GM21528 (cell line): ENCODE results near the gene WSCD2.
"Not testable (repeated sequence)": the region's sequence is repeated elsewhere in the genome, so short reads cannot be mapped to it uniquely, and the experiment has no call there.

Experiments used
- ATAC-seq: cut with Tn5 transposase; IDR thresholded peaks from one replicate; pipeline ENCODE4 v1.9.1; 2021; ENCODE audit warnings: mild to moderate bottlenecking, moderate library complexity; ENCODE audit not compliant: unreplicated experiment, low FRiP score

The WSCD2 gene

GRCh38 chr12:108191086-108191485 is 62.0 kb downstream of the WSCD2 start:
- no peak for ATAC-seq

- no peak for ATAC-seq
These were observed 62.9 kb downstream of the WSCD2 start for GRCh38 chr12:108191938-108192337.

- ATAC-seq, result no peak
These were observed 64.4 kb downstream of the WSCD2 start for GRCh38 chr12:108193493-108193892.

GRCh38 chr12:108193917-108194316 is 64.8 kb downstream of the WSCD2 start:
- no peak for ATAC-seq

- ATAC-seq, result no peak
These were observed 65.5 kb downstream of the WSCD2 start for GRCh38 chr12:108194585-108194984.

- ATAC-seq, result no peak
These were observed 67.2 kb downstream of the WSCD2 start for GRCh38 chr12:108196319-108196718.

- ATAC-seq, result no peak
These were observed 67.8 kb downstream of the WSCD2 start for GRCh38 chr12:108196921-108197320.

- ATAC-seq, result no peak
These were observed 69.0 kb downstream of the WSCD2 start for GRCh38 chr12:108198043-108198442.

- no peak for ATAC-seq
These were observed 70.0 kb downstream of the WSCD2 start for GRCh38 chr12:108199106-108199505.

- ATAC-seq, result no peak
These were observed 72.7 kb downstream of the WSCD2 start for GRCh38 chr12:108201808-108202207.

- ATAC-seq, result no peak
These were observed 75.3 kb downstream of the WSCD2 start for GRCh38 chr12:108204117-108204987.

GRCh38 chr12:108205864-108206263 is 76.8 kb downstream of the WSCD2 start:
- no peak for ATAC-seq

- no peak for ATAC-seq
These were observed 79.0 kb downstream of the WSCD2 start for GRCh38 chr12:108207791-108208730.

GRCh38 chr12:108210001-108210400 is 80.9 kb downstream of the WSCD2 start:
- no peak for ATAC-seq

- no peak for ATAC-seq
These were observed 82.1 kb downstream of the WSCD2 start for GRCh38 chr12:108211157-108211556.

GRCh38 chr12:108213871-108214445 is 84.9 kb downstream of the WSCD2 start:
- ATAC-seq, result no peak

GRCh38 chr12:108214486-108214885 is 85.4 kb downstream of the WSCD2 start:
- no peak for ATAC-seq

GRCh38 chr12:108215458-108215857 is 86.4 kb downstream of the WSCD2 start:
- ATAC-seq, result no peak

- ATAC-seq, result no peak
These were observed 89.8 kb downstream of the WSCD2 start for GRCh38 chr12:108218921-108219320.

- not testable (repeated sequence) for ATAC-seq
These were observed 96.0 kb downstream of the WSCD2 start for GRCh38 chr12:108225101-108225500.

- no peak for ATAC-seq
These were observed 97.8 kb downstream of the WSCD2 start for GRCh38 chr12:108226866-108227265.
